Heart right ventricle (tissue), 16 donors: ENCODE results near the gene BRI3BP. TPM values are rescaled to one million over a fixed set of nuclear protein-coding genes. Genes with fewer than 3 reads are reported as not detected.
A peak's percentile ranks its signal among the peaks of the same experiment; 100 is the strongest.

ENCODE experiments used
- ATAC-seq, 8 donors: fragments of 200-7000 bp; cut with Tn5 transposase; one replicate each; pipeline ENCODE4 v1.9.1; 2020; ENCODE audit warnings: mild to moderate bottlenecking in 8 of 8, moderate library complexity in 8 of 8, moderate number of reproducible peaks in 1 of 8
- DNase-seq, 2 donors: peaks; one replicate each; pipeline ENCODE4 v3.0.0-alpha.2; 2020
- H3K27ac ChIP-seq, 10 donors: fragments of 200-600 bp; sonication (generic) in 2 of 10; one replicate each; pipeline versions ENCODE4 v1.5.0 to v1.8.0; 2020 to 2022; ENCODE audit warnings: mild to moderate bottlenecking in 3 of 10
- H3K27me3 ChIP-seq, 7 donors: fragments of 200-600 bp; one replicate each; pipeline ENCODE4 v1.8.0; 2021 to 2022; ENCODE audit warnings: mild to moderate bottlenecking in 2 of 7
- H3K36me3 ChIP-seq, 9 donors: fragments of 200-600 bp; sonication (generic) in 1 of 9; one replicate each; pipeline versions ENCODE4 v1.5.0 to v1.8.0; 2020 to 2022; ENCODE audit warnings: mild to moderate bottlenecking in 2 of 9
- H3K4me1 ChIP-seq, 9 donors: fragments of 200-600 bp; sonication (generic) in 1 of 9; one replicate each; pipeline versions ENCODE4 v1.5.0 to v1.8.0; 2020 to 2022; ENCODE audit warnings: mild to moderate bottlenecking in 4 of 9
- H3K4me3 ChIP-seq, 10 donors: fragments of 200-600 bp; sonication (generic) in 2 of 10; one replicate each; pipeline versions ENCODE4 v1.5.0 to v1.8.0; 2020 to 2022; ENCODE audit warnings: mild to moderate bottlenecking in 7 of 10, moderate library complexity in 2 of 10
- H3K9me3 ChIP-seq, 11 donors: fragments of 200-600 bp in 10 of 11; sonication (generic) in 2 of 11; one replicate each; pipeline versions ENCODE4 v1.5.0 to v1.8.0; 2013 to 2022; ENCODE audit warnings: mild to moderate bottlenecking in 2 of 11, control low read depth in 1 of 11, moderate library complexity in 1 of 11
- WGBS, 2 donors: extraction: QIAGEN DNeasy Blood & Tissue Kit; methylation state at CpG; one replicate each; pipeline ENCODE4 v1.1.7; 2013; ENCODE audit warnings: inconsistent platforms in 1 of 2; 5-methylcytosine and 5-hydroxymethylcytosine counted together
- intact Hi-C, 10 donors: fragments of 100-400 bp; cut with DNase I; formaldehyde crosslinking; loops; one replicate each; pipeline versions ENCODE4 v1.11.1 to v1.14.2; 2022
- polyA plus RNA-seq, 2 donors: library from polyadenylated mRNA; stranded (reverse); fragments of 200-250 nt; gene quantifications; one replicate each; pipeline ENCODE4 v1.2.3, GENCODE V29; 2013
- total RNA-seq, 10 donors: library from RNA; stranded (reverse); fragmentation: NEBNext Ultra II Directional in 3 of 10; extraction: Animal tissue kit (Norgen Biotek cat#: 25700) in 3 of 10; gene quantifications; one replicate each; pipeline versions ENCODE4 v1.2.1 to v1.2.4, GENCODE V29; 2021 to 2023
- TF ChIP-seq, protein P1 (sequence below), 9 donors: fragments of 200-600 bp; sonication (generic) in 2 of 9; IDR thresholded peaks; one replicate each; pipeline versions ENCODE4 v1.5.0 to v1.8.0; 2021 to 2022; ENCODE audit warnings: antibody characterized with exemption in 9 of 9, mild to moderate bottlenecking in 5 of 9, moderate library complexity in 1 of 9
- donor health status: Arrhythmogenic right ventricular cardiomyopathy.
- donor health status: ischemic (EF 13 %, LVEDD 7.1; RV severe dilation, severe dysfunction).
- donor health status: healthy with polysubstance abuse.
- donor health status: DM: no; HTN: yes; CAD: no.
- donor health status: DM: no; HTN: no; CAD: no.
- donor health status: ischemic (EF 25% LVEDD 6.9; RV normal size, moderate dysfunction).
- donor health status: ischemic (EF 25% LVEDD 5.7; RV mildly dilated, moderate dysfunction).
- donor health status: healthy.
- donor health status: DM: yes; HTN: yes; CAD: no.
- donor health status: Ischemic cardiomyopathy.
- donor health status: ischemic (EF 35%, LVEDD 5.7; RV mildly dilated, moderate dysfunction).
- donor health status: nonischemic (EF 11% LVEDD 7.7; RV severe dilation, severe dysfunction).
- donor health status: DM: yes; HTN: yes; CAD: no.
- donor health status: PGD.
- donor health status: ischemic (EF 29% LVEDD 5.4; RV normal size, mild dysfunction).
- donor health status: nonischemic (EF 23%, LVEDD 6.1; RV moderate dilation, normal function).

BRI3BP gene
- total and polyA plus RNA-seq, 12 donors, result 1.3 to 4.9 (median 3.7) TPM

DNA sequence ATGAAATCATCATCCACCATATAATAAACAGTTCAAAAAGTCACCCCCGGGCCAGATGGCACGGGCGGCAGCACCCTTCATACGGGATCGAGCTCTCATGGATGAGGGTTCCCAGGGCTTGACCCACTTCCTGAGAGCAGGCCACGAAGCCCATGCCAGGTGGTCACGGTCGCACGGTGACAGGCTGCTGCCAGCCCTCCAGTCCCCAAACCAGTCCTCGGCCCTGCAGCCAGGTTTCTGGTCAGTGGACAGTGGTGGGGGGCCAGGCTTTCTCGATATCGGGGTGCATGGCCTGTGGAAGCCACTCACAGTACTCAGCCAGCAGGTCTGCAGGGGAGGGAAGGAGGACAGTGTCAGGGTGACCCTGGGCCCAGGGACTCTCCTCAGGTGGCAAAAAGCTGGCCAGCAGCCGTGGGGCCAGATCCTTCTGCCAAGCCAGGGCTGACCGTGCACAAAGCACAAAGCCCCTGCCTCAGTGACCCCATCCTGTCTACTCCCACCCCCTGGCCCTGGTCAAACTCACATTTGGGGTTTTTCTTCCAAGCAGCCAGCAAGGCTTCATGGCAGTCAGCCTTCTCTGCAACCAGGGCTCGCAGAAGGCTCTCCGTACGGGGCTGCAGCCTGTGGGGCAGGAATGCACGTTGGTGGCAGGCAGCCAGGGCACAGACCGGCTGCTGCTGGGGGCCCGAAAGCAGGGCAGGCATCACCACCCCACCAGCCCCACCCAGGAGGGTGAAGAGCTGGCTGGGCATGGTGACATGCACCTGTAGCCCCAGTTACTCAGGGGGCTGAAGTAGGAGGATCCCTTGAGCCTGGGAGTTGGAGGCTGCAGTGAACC is 45.7 kb upstream of the BRI3BP start:
- H3K4me3 ChIP-seq, result no peak overlapping the region
- H3K27me3 ChIP-seq, result no peaks in the 10 kb centered on the region
- no peaks in the 10 kb centered on the region for H3K9me3 ChIP-seq
- TF ChIP-seq, protein P1, sequence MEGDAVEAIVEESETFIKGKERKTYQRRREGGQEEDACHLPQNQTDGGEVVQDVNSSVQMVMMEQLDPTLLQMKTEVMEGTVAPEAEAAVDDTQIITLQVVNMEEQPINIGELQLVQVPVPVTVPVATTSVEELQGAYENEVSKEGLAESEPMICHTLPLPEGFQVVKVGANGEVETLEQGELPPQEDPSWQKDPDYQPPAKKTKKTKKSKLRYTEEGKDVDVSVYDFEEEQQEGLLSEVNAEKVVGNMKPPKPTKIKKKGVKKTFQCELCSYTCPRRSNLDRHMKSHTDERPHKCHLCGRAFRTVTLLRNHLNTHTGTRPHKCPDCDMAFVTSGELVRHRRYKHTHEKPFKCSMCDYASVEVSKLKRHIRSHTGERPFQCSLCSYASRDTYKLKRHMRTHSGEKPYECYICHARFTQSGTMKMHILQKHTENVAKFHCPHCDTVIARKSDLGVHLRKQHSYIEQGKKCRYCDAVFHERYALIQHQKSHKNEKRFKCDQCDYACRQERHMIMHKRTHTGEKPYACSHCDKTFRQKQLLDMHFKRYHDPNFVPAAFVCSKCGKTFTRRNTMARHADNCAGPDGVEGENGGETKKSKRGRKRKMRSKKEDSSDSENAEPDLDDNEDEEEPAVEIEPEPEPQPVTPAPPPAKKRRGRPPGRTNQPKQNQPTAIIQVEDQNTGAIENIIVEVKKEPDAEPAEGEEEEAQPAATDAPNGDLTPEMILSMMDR (IDR thresholded peaks at IDR 0.05), result no peak
- WGBS, 2 donors, result 67 to 73% methylated on average over 20 of the region's 20 CpGs
- DNase-seq (no peak), ATAC-seq (peak; percentile 21 to 69 (median 34))
- intact Hi-C loops, result no loop called here
- H3K27ac ChIP-seq, result peak overlapping the region in 1 of 10 donors; percentile 41
- H3K4me1 ChIP-seq, result peaks cover 0 to 10% (median 0%) of the 10 kb centered on the region in 9 donors
- H3K36me3 ChIP-seq, result peaks cover 0 to 72% (median 17%) of the 10 kb centered on the region in 9 donors

GRCh38 chr12:124949066-124949465 is 44.4 kb upstream of the BRI3BP start:
- H3K27ac ChIP-seq, result no peak overlapping the region
- H3K4me1 ChIP-seq, result peaks cover 0 to 10% (median 0%) of the 10 kb centered on the region in 9 donors
- no peak overlapping the region for H3K4me3 ChIP-seq
- H3K27me3 ChIP-seq, result no peaks in the 10 kb centered on the region
- H3K9me3 ChIP-seq, result no peaks in the 10 kb centered on the region
- intact Hi-C loops, result no loop called here
- no peak for ATAC-seq
- H3K36me3 ChIP-seq, result peaks cover 0 to 81% (median 17%) of the 10 kb centered on the region in 9 donors
- WGBS, 2 donors, result 95% methylated on average over 12 of the region's 12 CpGs
- TF ChIP-seq, protein P1 (IDR thresholded peaks at IDR 0.05), result no peak
- no peak for DNase-seq

- Histone ChIP-seq H3K9me3 (no peaks in the 10 kb centered on the region), H3K27me3 (no peaks in the 10 kb centered on the region), H3K27ac (no peak overlapping the region), H3K4me3 (no peak overlapping the region), H3K36me3 (peaks cover 0 to 91% (median 17%) of the 10 kb centered on the region in 9 donors), H3K4me1 (peaks cover 0 to 10% (median 0%) of the 10 kb centered on the region in 9 donors)
- intact Hi-C loops, result no loop called here
- WGBS, 2 donors, result 93 to 96% methylated on average over 47 of the region's 47 CpGs
- ATAC-seq (no peak), DNase-seq (no peak)
- TF ChIP-seq, protein P1 (IDR thresholded peaks at IDR 0.05), result no peak
Measured at GRCh38 chr12:124949779-124950728, 43.4 kb upstream of the BRI3BP start.

GRCh38 chr12:124952295-124952694 is 41.1 kb upstream of the BRI3BP start:
- Histone ChIP-seq H3K27me3 (no peaks in the 10 kb centered on the region), H3K9me3 (no peaks in the 10 kb centered on the region), H3K36me3 (peaks cover 0 to 100% (median 18%) of the 10 kb centered on the region in 9 donors), H3K4me1 (peaks cover 0 to 9% (median 0%) of the 10 kb centered on the region in 9 donors), H3K4me3 (no peak overlapping the region), H3K27ac (no peak overlapping the region)
- TF ChIP-seq, protein P1 (IDR thresholded peaks at IDR 0.05), result no peak
- intact Hi-C loops, result no loop called here
- ATAC-seq (no peak), DNase-seq (no peak)
- WGBS, 2 donors, result 92 to 96% methylated on average over 17 of the region's 17 CpGs
